Measurements from ENCODE around the gene CCDC102A.

GRCh38 chr16:57513371-57514102 lies 22.8 kb downstream of the CCDC102A start:
- TF ChIP-seq CTCF (IDR thresholded peaks at IDR 0.05): no peak
- no peak for TF ChIP-seq POLR2A (IDR thresholded peaks at IDR 0.05)

Data from gastroesophageal sphincter (tissue), 3 donors.